ENCODE data around the gene KRT3.
A peak's percentile ranks its signal among the peaks of the same experiment; 100 is the strongest.

KRT3 gene

GRCh38 chr12:52813203-52813819 lies 17.4 kb upstream of the KRT3 start:
- no peak for DNase-seq

- no peak for DNase-seq
These were observed 16.8 kb upstream of the KRT3 start for GRCh38 chr12:52812749-52813148.

GRCh38 chr12:52812073-52812400 lies 16.1 kb upstream of the KRT3 start:
- no peak for DNase-seq

GRCh38 chr12:52811191-52812072 lies 15.5 kb upstream of the KRT3 start:
- DNase-seq: no peak

GRCh38 chr12:52810554-52810953 lies 14.6 kb upstream of the KRT3 start:
- no peak for DNase-seq

- DNase-seq: no peak
These were observed 13.2 kb upstream of the KRT3 start for GRCh38 chr12:52809166-52809565.

- DNase-seq: no peak
These were observed 12.8 kb upstream of the KRT3 start for GRCh38 chr12:52808573-52809160.

GRCh38 chr12:52807544-52808470 lies 11.9 kb upstream of the KRT3 start:
- DNase-seq: no peak

GRCh38 chr12:52806821-52807543 lies 11.1 kb upstream of the KRT3 start:
- DNase-seq: no peak

GRCh38 chr12:52806169-52806811 lies 10.4 kb upstream of the KRT3 start:
- DNase-seq: no peak

GRCh38 chr12:52805739-52806138 lies 9.8 kb upstream of the KRT3 start:
- DNase-seq: no peak

GRCh38 chr12:52805000-52805399 lies 9.1 kb upstream of the KRT3 start:
- DNase-seq: no peak

GRCh38 chr12:52802442-52802841 lies 6.5 kb upstream of the KRT3 start:
- DNase-seq: no peak

GRCh38 chr12:52801773-52802172 lies 5.9 kb upstream of the KRT3 start:
- no peak for DNase-seq

- DNase-seq: no peak
These were observed 4.5 kb upstream of the KRT3 start for GRCh38 chr12:52800259-52800917.

- DNase-seq: no peak
These were observed 3.7 kb upstream of the KRT3 start for GRCh38 chr12:52799505-52800211.

- no peak for DNase-seq
These were observed 3.0 kb upstream of the KRT3 start for GRCh38 chr12:52798671-52799504.

GRCh38 chr12:52798003-52798670 lies 2.2 kb upstream of the KRT3 start:
- peak; percentile 13 for DNase-seq

GRCh38 chr12:52797529-52797894 lies 1.6 kb upstream of the KRT3 start:
- no peak for DNase-seq

Measured in OCI-M1 (cell line).